Neuron (in vitro differentiated cells): ENCODE data around the gene AP2A1.

Experiments
- H2AFZ ChIP-seq: one replicate; pipeline ENCODE4 v1.6.1; 2013; ENCODE audit warnings: low read depth, mild to moderate bottlenecking, inconsistent platforms, low read length, moderate library complexity
- H3K27me3 ChIP-seq: one replicate; pipeline ENCODE4 v1.6.1; 2013; ENCODE audit warnings: low read length; ENCODE audit not compliant: insufficient read depth
- H3K36me3 ChIP-seq: one replicate; pipeline ENCODE4 v1.6.1; 2013; ENCODE audit warnings: low read length; ENCODE audit not compliant: insufficient read depth
- H3K4me1 ChIP-seq: one replicate; pipeline ENCODE4 v1.6.1; 2013; ENCODE audit warnings: low read length; ENCODE audit not compliant: insufficient read depth
- H3K4me3 ChIP-seq: 2 replicates; pipeline ENCODE4 v1.5.1; 2013; ENCODE audit warnings: mild to moderate bottlenecking, low read length, moderate library complexity
- H3K9me3 ChIP-seq: one replicate; pipeline ENCODE4 v1.6.1; 2013; ENCODE audit warnings: low read length

Gene AP2A1

DNA sequence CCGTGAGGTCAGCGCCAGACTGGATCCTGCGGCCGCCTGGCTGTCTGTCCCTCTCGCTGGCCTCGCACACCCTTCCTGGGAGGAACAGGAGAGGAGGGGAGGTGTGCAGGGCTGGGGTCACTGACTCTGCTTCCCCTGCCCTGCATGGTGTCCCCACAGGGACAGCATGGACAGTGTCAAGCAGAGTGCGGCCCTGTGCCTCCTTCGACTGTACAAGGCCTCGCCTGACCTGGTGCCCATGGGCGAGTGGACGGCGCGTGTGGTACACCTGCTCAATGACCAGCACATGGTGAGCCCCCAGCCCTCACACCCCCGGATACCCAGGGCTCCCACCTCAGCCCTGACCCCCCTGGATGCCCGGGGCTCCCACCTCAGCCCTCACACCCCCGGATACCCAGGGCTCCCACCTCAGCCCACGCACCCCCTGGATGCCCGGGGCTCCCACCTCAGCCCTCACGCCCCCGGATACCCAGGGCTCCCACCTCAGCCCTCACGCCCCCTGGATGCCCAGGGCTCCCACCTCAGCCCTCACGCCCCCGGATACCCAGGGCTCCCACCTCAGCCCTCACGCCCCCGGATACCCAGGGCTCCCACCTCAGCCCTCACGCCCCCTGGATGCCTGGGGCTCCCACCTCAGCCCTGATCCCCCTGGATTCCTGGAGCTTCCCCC lies 25.1 kb downstream of the AP2A1 start:
- no peaks in the 10 kb centered on the region for H3K4me1 ChIP-seq
- H3K4me3 ChIP-seq, result no peak overlapping the region
- no peaks in the 10 kb centered on the region for H3K9me3 ChIP-seq
- no peak overlapping the region for H2AFZ ChIP-seq
- H3K36me3 ChIP-seq, result peaks cover 60% of the 10 kb centered on the region
- H3K27me3 ChIP-seq, result no peaks in the 10 kb centered on the region

DNA sequence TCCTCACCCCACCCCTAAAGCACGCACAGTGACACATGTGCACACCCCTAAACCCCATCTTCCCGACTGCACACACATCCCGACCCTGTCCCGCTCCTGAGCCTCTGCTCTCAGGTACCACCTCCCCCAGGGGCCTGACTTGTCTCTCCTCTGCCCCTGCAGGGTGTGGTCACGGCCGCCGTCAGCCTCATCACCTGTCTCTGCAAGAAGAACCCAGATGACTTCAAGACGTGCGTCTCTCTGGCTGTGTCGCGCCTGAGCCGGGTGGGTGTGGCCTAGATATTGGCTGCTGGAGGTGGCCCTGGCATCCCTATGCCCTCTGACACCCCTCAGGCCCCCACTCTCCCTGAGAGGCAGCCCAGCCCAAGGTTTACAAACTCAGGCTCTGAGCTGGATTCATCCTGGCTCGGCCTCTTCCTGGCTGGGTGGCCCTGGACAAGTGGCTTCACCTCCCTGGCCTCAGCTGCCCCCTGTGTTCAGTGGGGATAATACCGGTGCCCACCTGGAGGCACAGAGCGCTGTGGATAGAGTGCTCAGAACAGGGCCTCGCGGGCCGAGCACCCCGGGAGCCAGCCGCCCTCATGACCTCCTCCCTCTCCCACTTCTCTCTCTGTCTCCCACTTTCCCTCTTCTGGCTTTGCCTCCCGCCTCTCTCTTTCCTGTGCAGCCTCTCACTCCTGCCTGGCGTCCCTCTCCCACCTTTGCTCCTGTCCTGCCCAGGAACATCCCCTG lies 26.2 kb downstream of the AP2A1 start:
- H3K36me3 ChIP-seq, result peaks cover 59% of the 10 kb centered on the region
- no peaks in the 10 kb centered on the region for H3K9me3 ChIP-seq
- H3K27me3 ChIP-seq, result no peaks in the 10 kb centered on the region
- no peaks in the 10 kb centered on the region for H3K4me1 ChIP-seq
- H2AFZ ChIP-seq, result no peak overlapping the region
- H3K4me3 ChIP-seq, result no peak overlapping the region

DNA sequence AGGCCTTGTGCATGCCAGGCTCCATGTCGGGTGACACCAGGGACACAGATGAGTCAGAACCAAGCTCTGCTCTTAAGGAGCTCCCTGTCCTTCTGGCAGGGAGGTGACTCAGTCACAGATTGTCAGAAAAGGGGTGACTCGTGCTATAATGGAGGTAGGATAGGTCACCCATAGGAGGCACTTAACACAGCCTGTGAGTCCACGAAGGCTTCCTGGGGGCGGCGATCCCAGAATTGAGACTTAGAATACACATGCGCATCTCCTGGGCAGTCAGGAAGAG lies 26.7 kb downstream of the AP2A1 start:
- Histone ChIP-seq H3K36me3 (peaks cover 60% of the 10 kb centered on the region), H3K4me1 (no peaks in the 10 kb centered on the region), H2AFZ (no peak overlapping the region), H3K27me3 (no peaks in the 10 kb centered on the region), H3K9me3 (no peaks in the 10 kb centered on the region), H3K4me3 (no peak overlapping the region)

DNA sequence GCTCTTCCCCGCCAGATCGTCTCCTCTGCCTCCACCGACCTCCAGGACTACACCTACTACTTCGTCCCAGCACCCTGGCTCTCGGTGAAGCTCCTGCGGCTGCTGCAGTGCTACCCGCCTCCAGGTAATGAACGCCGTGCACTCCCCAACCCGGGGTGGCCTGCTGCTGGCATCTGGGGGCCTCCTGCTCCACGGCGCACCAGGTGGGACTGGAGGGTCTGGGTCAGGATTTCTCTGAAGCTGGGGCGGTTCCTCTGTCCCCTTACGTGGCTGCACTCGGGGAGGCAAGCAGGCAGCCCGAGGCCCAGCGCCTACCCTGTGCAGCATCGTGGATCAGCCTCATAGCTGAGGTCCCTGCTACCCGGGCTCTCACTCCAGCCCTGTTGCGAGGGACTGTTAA lies 28.8 kb downstream of the AP2A1 start:
- Histone ChIP-seq H3K9me3 (no peaks in the 10 kb centered on the region), H3K27me3 (no peaks in the 10 kb centered on the region), H3K4me1 (no peaks in the 10 kb centered on the region), H2AFZ (no peak overlapping the region), H3K36me3 (peaks cover 66% of the 10 kb centered on the region), H3K4me3 (no peak overlapping the region)

DNA sequence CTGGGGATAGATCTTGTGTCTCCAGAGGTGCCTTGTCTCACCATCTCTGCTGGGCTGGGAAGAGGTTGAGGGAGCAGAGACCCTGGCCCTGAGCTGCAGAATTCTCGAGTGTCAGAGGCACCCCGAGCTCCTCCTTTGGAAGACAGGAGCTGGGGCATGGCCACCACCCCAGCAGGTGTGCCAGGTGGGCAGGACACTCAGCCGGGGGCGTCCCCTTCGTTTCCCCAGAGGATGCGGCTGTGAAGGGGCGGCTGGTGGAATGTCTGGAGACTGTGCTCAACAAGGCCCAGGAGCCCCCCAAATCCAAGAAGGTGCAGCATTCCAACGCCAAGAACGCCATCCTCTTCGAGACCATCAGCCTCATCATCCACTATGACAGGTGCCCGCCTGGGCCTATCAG lies 31.8 kb downstream of the AP2A1 start:
- Histone ChIP-seq H3K36me3 (peaks cover 63% of the 10 kb centered on the region), H2AFZ (no peak overlapping the region), H3K9me3 (no peaks in the 10 kb centered on the region), H3K27me3 (no peaks in the 10 kb centered on the region), H3K4me3 (no peak overlapping the region), H3K4me1 (no peaks in the 10 kb centered on the region)

- Histone ChIP-seq H3K36me3 (peaks cover 64% of the 10 kb centered on the region), H3K4me1 (no peaks in the 10 kb centered on the region), H3K27me3 (no peaks in the 10 kb centered on the region), H3K4me3 (no peak overlapping the region), H2AFZ (no peak overlapping the region), H3K9me3 (no peaks in the 10 kb centered on the region)
Measured at GRCh38 chr19:49799271-49799797, 32.5 kb downstream of the AP2A1 start.

DNA sequence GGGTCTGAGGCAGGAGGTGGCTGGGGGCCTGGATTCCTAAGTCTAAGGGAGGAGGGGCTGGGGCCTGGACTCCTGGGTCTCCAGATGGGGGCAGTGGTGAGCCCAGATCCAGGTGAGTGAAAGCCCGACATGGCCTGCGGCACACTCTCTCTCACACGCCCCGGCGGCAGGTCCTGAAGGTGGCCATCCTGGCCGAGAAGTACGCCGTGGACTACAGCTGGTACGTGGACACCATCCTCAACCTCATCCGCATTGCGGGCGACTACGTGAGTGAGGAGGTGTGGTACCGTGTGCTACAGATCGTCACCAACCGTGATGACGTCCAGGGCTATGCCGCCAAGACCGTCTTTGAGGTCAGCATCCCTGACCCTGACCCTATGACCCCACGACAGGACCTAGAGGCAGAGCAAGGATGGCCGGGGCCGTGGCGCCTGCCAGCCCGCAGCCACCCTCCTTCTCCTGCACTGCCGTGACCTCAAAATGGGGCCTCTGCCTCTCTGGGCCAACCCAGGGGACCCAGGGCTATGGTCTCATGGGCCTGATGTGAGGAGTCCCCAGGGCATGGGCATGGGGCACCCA lies 33.1 kb downstream of the AP2A1 start:
- Histone ChIP-seq H3K27me3 (no peaks in the 10 kb centered on the region), H3K36me3 (peaks cover 61% of the 10 kb centered on the region), H3K4me3 (no peak overlapping the region), H3K4me1 (no peaks in the 10 kb centered on the region), H3K9me3 (no peaks in the 10 kb centered on the region), H2AFZ (no peak overlapping the region)

DNA sequence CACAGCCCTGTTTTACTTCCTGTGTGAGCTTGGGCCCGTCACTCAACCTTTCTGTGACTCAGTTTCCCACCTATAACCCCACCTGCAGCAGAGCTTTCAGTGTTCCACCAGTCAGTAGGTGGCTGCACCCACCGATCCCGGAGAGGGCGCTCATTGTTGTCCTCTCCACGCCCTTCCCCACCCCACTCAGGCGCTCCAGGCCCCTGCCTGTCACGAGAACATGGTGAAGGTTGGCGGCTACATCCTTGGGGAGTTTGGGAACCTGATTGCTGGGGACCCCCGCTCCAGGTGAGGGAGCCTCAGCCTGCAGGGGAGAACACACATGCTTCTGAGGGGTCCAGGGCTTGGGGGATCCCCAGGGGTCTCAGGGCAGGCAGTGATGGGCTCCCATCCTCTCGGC lies 34.0 kb downstream of the AP2A1 start:
- peaks cover 53% of the 10 kb centered on the region for H3K36me3 ChIP-seq

DNA sequence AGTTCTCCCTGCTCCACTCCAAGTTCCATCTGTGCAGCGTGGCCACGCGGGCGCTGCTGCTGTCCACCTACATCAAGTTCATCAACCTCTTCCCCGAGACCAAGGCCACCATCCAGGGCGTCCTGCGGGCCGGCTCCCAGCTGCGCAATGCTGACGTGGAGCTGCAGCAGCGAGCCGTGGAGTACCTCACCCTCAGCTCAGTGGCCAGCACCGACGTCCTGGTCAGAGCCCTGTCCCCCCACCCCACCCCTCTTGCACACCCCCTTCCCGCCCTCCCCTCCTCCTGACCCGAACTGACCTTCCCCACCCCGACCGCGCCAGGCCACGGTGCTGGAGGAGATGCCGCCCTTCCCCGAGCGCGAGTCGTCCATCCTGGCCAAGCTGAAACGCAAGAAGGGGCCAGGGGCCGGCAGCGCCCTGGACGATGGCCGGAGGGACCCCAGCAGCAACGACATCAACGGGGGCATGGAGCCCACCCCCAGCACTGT lies 34.6 kb downstream of the AP2A1 start:
- peaks cover 46% of the 10 kb centered on the region for H3K36me3 ChIP-seq
- no peak overlapping the region for H3K4me3 ChIP-seq
- no peaks in the 10 kb centered on the region for H3K9me3 ChIP-seq
- no peak overlapping the region for H2AFZ ChIP-seq
- no peaks in the 10 kb centered on the region for H3K4me1 ChIP-seq
- no peaks in the 10 kb centered on the region for H3K27me3 ChIP-seq

More for the DNA sequence above, 34.0 kb downstream of the AP2A1 start:
- no peaks in the 10 kb centered on the region for H3K27me3 ChIP-seq
- H3K4me3 ChIP-seq, result no peak overlapping the region
- no peaks in the 10 kb centered on the region for H3K4me1 ChIP-seq
- H3K9me3 ChIP-seq, result no peaks in the 10 kb centered on the region
- no peak overlapping the region for H2AFZ ChIP-seq

DNA sequence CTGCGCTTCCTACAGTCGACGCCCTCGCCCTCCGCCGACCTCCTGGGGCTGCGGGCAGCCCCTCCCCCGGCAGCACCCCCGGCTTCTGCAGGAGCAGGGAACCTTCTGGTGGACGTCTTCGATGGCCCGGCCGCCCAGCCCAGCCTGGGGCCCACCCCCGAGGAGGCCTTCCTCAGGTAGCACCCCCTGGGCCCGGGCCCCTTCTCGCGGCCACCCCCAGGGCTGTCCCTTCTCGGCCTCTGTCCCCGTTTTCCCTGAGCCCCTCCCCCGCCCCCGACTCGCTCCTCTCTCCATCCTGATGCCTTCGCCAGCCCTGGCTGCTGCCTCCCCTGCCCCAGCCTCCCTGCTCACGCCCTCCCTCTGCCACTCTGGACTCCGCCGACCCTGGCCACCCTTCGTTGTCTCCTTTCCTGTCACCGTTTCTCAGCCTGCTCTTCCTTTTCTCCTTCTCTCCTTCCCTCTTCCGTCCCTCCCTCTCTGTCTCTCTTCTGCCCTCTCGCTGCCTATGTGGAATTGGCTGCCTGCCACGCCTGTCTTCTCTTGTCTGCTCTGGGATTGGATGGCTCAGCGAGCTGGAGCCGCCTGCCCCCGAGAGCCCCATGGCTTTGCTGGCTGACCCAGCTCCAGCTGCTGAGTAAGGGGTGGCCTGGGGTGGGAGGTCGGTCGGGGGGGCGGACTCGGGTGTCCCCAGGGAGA lies 35.3 kb downstream of the AP2A1 start:
- Histone ChIP-seq H2AFZ (no peak overlapping the region), H3K36me3 (peaks cover 42% of the 10 kb centered on the region), H3K4me3 (no peak overlapping the region), H3K4me1 (no peaks in the 10 kb centered on the region), H3K9me3 (no peaks in the 10 kb centered on the region), H3K27me3 (no peaks in the 10 kb centered on the region)

- H3K36me3 ChIP-seq, result peaks cover 47% of the 10 kb centered on the region
- no peak overlapping the region for H3K4me3 ChIP-seq
- H2AFZ ChIP-seq, result no peak overlapping the region
- no peaks in the 10 kb centered on the region for H3K9me3 ChIP-seq
- no peaks in the 10 kb centered on the region for H3K4me1 ChIP-seq
- H3K27me3 ChIP-seq, result no peaks in the 10 kb centered on the region
Measured at GRCh38 chr19:49802836-49803528, 36.2 kb downstream of the AP2A1 start.

DNA sequence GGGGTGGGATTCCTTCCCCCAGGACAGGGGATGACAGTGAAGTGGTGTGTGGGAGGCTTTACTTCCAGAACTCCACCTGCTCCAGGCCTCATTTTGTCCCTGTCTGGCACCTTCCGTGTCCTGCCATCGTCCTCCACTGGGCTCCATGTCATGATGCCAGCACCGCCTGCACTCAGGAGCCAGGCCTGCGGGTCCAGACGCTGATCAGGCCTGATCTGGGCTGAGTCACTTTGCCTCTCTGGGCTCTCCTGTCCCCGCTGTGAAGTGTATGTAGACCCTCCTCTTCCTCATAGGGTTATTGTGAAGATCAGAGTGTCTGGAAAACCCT lies 36.7 kb downstream of the AP2A1 start:
- peaks cover 45% of the 10 kb centered on the region for H3K36me3 ChIP-seq
- no peaks in the 10 kb centered on the region for H3K9me3 ChIP-seq
- no peaks in the 10 kb centered on the region for H3K27me3 ChIP-seq
- no peak overlapping the region for H2AFZ ChIP-seq
- no peaks in the 10 kb centered on the region for H3K4me1 ChIP-seq
- H3K4me3 ChIP-seq, result no peak overlapping the region
